NCI-H345 treated with DMSO at 0.1 percent for 48 hours (cell line): ENCODE data around the gene SLC16A1.
"Not testable (repeated sequence)": the region's sequence is repeated elsewhere in the genome, so short reads cannot be mapped to it uniquely, and the experiment has no call there.

Experiments used
- DNase-seq: peaks from one replicate; lab custom pipeline; 2025; ENCODE audit not compliant: unreplicated experiment; lab: John Stamatoyannopoulos, UW

Gene SLC16A1

DNA sequence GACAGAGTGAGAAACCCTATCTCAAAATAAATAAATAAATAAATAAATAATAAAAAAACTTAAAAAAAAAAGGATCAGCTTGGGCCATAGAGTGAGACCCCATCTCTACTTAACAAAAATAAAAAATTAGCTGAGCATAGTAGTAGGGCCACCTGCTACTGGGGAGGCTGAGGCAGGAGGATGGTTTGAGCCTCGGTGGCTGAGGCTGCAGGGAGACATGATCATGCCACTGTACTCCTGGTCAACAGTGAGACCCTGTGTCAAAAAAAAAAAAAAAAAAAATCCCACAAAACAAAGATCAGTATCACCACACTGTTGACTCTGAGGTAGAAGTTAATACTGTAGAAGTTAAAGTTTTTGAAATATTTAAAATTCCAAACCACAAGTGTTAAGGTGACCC, 29.1 kb downstream of the SLC16A1 start:
- no peak for DNase-seq

GRCh38 chr1:112925015-112925414, 31.0 kb downstream of the SLC16A1 start:
- DNase-seq: no peak

- no peak for DNase-seq
Measured at GRCh38 chr1:112923959-112924349, 32.0 kb downstream of the SLC16A1 start.

DNA sequence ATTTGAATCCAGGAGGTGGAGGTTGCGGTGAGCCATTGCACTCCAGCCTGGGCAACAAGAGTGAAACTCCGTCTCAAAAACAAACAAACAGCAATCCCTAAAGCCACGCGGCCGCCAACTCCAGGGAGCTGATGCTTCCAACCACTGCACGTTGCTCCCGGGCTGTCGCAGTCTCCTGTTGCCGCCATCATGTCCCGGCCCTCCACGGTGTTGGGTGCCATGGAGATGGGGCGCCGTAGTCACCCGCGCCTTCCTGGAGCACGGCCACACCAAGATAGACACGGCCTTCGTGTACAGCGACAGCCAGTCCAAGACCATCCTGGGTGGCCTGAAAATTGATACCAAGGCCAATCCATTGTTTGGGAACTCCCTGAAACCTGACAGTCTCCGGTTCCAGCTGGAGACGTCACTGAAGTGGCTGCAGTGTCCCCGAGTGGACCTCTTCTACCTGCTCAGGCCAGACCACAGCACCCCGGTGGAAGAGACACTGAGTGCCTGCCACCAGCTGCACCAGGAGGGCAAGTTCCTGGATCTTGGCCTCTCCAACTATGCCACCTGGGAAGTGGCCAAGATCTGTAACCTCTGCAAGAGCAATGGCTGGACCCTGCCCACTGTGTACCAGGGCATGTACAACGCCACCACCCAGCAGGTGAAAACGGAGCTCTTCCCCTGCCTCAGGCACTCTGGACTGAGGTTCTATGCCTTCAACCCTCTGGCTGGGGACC, 32.6 kb downstream of the SLC16A1 start:
- no peak for DNase-seq

DNA sequence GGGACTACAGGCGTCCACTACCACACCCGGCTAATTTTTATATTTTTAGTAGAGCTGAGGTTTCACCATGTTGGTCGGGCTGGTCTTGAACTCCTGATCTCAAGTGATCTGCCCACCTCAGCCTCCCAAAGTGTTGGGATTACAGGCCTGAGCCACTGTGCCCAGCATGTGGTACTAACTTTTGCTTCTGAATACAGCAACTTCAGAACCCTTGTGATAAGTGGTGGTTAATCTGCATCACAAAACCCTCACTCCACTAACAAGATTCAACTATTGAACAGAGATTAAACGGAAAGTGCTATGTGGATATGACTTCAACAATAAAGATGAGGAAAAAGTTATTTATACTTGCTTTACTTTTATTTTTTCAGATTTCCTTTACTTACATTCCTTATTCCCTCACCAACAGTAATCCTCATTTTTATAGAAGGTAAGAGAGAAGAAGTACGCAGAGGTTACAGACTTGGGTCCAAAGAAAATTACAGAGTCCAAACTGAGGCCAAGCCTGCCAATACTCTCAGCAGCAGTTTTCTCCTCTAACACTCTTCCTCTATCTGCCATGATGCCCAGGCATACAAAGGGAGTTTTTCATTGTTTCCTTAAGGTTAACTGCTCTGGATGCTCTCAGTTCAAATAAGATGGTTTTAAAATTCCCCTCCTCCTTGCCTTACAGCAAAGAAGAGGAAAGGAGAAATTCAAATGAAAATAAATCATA, 44.3 kb downstream of the SLC16A1 start:
- no peak for DNase-seq

DNA sequence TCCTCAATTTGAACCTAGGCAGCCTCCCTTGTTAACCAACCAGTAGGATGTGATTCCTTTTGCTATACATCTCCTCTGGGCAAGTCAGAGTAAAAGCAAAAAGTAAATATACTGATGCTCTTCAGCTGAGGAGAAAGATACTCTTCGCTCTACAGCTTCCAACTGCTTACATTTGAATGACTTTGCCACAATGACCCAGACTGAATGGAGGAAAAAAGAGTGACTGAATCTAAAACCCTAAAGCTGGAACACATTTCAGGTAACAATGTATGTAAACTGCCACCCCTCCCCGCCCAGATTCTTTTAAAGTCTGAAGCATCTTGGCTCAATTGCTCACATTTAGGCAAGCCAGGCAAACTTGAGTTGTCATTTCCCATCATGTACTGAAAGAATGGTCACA, 46.1 kb downstream of the SLC16A1 start:
- DNase-seq: no peak

- no peak for DNase-seq
Measured at GRCh38 chr1:112906150-112906698, 49.8 kb downstream of the SLC16A1 start.

DNA sequence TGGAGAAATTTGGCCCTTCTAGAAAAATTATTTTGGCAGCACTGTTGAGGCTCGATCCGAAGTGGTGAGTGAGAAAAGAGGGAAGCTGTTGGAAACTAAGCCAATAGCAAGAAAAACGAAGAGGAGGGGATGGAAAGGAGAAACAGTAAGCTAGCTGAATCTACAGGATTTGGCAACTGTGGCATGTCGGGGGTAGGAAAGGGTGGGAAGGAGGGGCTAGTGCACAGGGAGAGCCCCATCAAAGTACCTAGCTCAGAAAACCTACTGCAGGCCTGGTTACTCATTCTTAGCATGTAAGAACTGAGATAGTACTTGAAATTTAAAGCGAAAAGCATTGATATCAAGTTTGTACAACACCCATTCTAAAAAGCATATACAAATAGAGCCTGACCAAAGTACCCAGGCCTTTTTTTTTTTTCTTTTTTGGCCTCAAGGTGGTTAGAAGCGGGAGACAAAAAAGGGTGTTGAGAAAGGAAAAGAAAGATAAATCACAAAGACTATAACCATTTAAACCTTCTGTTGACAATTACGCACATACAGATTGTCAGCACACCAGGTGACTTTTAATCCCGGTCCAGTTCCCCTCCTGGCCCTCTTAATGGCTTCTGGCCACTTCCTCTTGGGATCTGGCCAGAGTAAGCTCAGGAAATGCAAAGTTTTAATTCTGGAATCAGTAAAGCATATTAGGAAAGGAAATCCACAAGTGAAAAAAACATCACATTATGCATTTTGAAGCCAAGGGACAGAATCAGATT, 50.4 kb downstream of the SLC16A1 start:
- no peak for DNase-seq

DNA sequence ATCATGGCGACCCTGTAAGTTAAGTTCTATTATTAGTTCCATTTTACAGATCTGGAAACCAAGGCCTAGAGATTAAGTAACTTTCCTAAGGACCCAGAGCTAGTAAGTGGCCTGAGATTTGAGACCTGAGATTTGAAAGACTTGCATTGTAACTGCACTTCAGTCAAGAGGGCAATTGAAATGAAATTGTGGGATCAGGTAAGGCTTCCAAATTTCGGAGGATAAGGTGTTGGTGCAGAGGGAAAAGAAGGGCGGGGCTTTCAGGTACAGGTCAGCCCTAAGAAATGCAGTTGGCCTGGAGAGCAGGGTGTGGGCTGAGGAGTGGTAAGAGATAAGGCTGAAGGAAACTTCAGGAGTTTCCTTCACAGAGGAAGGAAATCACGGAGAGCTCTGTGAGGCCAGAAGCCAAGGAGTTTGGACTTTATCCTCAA, 51.1 kb downstream of the SLC16A1 start:
- DNase-seq: no peak

- DNase-seq: no peak
Measured at GRCh38 chr1:112904071-112904830, 51.7 kb downstream of the SLC16A1 start.

DNA sequence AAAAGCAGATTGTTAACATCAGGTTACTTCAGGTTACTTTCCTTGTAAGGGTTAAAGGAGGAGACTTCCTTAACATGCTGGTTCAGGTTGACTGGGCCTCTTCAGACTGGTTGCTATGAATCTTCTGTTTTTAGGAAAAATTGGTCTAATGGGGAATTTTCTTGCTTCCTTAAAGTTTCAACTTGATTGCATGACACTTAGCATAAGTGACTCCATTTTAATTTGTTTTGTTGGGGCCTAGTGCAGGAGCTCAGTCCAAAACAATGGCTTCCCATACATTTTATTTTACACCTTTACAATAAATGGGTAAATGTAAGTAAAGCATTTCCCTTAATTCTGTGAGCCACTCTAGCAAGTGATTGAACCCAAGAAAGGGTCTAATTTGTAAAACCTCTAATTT, 53.8 kb downstream of the SLC16A1 start:
- DNase-seq: no peak

GRCh38 chr1:112901387-112901786, 54.6 kb downstream of the SLC16A1 start:
- no peak for DNase-seq

- DNase-seq: no peak
Measured at GRCh38 chr1:112896783-112897182, 59.2 kb downstream of the SLC16A1 start.

DNA sequence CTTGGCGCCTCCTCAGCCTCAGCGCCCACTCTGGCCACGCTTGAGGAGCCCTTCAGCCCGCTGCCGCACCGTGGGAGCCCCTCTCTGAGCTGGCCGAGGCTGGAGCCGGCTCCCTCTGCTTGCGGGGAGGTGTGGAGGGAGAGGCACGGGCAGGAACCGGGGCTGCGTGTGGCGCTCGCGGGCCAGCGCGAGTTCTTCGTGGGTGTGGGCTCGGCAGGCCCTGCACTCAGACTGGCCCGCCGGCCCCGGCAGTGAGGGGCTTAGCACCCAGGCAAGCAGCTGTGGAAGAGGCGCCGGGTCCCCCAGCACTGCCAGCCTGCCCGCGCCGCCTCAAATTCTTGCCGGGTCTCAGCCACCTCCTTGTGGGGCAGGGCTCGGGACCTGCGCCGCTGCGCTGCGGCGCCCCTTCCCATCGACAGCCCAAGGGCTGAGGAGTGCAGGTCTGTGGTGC, 61.4 kb downstream of the SLC16A1 start:
- no peak for DNase-seq

DNA sequence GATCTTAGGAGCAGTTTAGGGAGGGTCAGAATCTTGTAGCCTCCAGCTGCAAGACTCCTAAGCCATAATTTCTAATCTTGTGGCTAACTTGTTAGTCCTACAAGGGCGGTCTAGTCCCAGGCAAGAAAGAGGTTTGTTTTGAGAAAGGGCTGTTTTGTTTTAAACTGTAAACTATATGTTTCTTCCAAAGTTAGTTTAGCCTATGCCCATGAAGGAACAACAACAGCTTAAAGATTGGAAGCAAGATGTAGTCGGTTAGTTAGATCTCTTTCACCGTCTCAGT, 62.0 kb downstream of the SLC16A1 start:
- no peak for DNase-seq

DNA sequence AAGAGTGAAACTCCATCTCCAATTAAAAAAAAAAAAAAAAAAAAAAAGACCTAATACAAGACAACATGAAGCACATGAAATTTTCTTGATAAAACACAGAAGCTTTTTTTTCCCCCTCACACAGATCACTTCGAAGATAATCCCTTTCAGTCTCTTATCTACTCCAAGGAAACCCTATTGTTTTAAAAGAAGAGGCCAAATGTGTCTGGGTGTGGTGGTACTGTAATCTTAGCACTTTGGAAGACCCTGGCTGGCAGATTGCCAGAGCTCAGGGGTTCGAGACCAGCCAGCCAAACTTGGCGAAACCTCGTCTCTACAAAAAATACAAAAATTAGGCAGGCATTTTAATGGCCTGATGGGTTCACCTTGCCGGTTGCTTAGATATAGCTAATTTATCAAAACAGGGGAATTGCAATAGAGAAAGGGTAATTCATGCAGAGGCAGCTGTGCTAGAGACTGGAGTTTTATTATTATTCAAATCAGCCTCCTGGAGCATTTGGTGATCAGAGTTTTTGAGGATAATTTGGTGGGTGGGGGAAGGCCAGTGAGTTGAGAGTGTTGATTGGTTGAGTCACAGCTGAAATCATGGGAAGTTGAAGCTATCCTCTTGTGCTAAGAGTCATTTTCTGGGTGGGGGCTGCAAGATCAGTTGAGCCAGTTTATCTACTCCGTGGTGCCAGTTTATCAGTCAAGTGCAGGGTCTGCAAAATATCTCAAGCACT, 62.5 kb downstream of the SLC16A1 start:
- DNase-seq: no peak

DNA sequence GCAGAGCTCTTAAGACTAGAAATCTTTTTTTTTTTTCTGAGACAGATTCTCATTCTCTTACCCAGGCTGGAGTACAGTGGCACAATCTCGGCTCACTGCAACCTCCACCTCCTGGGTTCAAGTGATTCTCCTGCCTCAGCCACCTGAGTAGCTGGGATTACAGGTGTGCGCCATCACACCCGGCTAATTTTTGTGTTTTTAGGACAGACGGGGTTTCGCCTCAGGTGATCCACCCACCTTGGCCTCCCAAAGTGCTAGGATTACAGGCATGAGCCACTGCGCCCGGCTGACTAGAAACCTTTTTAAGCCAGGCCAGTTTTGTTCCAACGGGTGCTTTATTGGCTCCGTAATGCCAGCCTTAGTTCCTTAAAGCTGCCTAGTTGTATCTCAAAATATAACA, 66.1 kb downstream of the SLC16A1 start:
- DNase-seq: not testable (repeated sequence)

GRCh38 chr1:112889052-112889768, 66.8 kb downstream of the SLC16A1 start:
- DNase-seq: no peak

DNA sequence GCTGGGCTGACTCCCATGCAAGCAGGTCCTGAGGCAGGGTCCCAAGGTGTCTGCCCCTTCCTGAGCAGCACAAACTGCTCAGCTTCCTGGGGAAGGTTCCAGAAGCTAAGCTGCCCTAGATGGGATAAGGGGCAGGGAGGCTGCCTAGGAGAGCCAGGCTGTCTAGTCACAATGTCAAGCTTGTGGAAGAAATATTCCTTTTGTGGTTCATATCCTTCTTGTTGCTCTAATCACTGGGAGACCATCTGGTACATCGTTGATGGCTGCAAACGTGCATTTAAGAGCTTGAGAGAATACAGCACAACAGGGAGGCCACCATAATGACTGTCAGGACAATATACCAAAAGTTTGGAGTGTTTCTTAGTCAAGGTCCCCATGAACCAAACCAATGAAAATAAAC, 67.4 kb downstream of the SLC16A1 start:
- DNase-seq: no peak
